Measurements from ENCODE around the gene TACC2.
A peak's percentile ranks its signal among the peaks of the same experiment; 100 is the strongest.
"Not testable (repeated sequence)": the region's sequence is repeated elsewhere in the genome, so short reads cannot be mapped to it uniquely, and the experiment has no call there.

The TACC2 gene

DNA sequence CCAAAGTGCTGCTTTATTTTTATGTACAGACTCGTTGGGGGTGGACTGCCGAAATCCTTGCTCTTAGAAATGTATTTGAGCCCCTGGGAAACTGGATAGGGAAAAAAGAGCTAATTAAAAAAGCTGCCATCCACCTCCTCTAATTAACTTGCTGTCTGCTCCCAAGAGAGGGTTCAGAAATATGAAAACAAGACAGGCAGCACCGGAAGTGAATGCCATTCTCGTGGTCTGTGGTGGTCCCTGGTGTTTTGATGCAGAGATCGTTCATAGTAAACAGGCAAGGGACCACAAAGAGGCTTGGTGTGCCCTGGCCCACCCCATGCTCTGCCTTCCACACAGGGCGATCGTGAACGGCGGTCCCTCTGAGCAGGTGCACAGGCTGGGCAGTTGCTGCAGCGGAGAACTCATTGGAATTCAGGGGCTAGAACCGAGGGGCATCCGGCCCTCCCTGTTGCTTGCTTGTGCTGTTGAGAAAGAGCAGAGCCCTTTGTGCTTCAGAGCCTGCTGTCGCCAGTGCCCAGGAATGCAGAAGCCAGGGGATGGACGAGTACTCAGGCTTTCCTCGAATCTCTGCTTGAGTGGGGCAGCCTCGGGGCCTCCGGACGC lies 203.1 kb downstream of the TACC2 start:
- DNase-seq (ENCODE audit: low spot score): peak; percentile 80

DNA sequence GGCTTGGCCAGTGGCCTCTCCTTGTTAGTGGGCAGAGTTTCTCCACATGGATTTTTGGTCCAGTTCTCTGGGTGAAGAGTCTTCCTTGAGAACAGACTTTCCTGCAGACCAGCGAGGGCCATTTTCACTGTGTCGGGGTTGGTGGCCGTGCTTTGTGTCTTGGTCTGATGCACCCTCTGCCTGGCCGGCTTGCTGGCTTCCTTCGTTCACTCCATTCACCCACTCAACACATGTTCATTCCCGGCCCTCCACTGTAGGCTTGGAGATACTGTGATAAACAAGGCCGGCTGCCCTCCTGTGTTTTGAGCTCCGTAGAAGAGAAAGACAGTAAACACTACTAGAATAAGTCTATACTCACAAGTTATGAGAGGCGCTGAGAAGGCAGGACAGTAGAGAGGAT lies 205.3 kb downstream of the TACC2 start:
- no peak for DNase-seq (ENCODE audit: low spot score)

DNA sequence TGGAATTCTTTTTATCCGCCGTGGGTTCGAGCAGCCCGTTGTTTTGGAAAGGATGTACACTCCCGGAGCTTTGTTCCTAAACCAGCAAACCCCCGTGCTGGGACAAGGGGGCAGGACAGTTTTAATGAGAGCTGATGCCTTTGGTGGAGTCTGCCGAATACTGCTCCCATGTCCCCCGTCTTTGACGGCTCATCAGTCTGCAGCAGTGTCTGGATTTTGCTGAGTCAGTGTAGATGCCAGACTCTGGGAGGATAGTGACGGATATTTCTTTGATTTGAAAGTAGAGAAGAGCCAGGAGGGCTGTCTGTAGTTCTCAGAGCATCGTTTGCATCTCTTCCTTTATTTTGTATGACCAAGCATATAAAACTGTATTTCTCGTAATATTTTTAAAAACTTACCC lies 207.3 kb downstream of the TACC2 start:
- DNase-seq (ENCODE audit: low spot score): no peak

DNA sequence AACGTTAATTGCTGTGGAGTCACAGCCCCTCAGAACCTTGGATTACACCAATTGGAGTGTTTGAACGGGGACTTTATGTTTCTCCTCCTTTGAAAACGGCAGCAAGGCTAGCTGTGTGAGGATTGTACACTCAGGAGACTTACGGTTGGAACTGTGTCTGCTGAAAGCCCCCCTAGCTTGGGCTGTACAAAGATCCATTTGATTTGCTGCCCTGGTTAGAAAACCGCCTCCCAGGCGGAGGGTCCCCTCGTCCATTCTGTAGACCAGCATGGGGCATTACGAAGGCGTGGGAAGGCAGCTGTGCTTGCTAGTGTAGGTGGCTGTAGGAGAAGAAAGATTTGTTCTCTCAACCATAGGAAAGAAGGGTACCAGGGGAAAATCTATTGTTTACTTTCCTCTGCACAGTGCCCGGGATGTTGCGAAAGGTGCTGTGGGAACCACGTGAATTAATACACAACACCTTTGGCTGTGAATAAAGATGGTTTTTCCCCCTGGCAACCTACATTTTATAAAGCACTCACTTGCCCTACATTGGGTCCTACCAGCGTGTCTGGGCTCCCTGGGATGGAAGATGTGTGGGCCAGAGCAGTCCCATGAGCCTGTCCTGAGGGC lies 208.8 kb downstream of the TACC2 start:
- no peak for DNase-seq (ENCODE audit: low spot score)

DNA sequence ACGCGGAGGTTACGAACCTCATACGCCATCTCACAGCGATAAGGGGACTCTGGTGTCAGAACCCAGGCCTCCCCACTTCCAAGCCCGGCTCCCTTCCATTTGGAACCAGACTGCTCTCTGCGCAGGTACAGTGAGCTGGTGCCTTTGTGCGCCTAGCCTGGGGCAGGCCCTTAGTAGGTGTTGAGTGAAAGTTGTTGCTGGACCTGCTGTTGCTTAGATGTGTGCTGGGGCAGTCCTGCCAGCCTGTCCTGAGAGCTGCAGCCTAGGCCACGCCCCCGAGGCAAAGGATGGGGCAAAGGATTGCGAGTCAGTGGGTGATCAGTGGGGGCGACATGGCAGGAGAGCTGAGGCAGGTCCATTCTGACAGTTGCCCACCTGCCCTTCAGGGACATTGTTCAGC lies 209.7 kb downstream of the TACC2 start:
- DNase-seq (ENCODE audit: low spot score): no peak

DNA sequence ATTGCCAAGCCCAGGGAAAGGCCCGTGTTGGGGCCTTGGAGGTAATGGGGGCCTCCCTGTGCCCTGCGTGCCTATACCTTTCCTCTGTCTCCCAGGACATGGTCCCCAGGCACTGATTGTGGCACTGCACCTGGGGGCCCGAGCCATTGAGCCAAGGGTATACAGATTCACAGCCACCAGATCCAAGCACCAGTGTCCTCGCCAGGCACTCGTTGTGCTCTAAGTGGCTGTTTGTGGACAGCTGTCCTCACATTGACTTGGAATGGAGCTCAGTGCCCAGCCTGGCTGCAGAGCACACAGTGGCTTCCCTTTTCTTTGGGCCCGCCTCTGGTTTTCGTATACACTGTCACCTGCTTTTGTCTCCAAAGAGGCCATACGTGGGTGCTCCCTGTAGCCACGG lies 210.1 kb downstream of the TACC2 start:
- no peak for DNase-seq (ENCODE audit: low spot score)

DNA sequence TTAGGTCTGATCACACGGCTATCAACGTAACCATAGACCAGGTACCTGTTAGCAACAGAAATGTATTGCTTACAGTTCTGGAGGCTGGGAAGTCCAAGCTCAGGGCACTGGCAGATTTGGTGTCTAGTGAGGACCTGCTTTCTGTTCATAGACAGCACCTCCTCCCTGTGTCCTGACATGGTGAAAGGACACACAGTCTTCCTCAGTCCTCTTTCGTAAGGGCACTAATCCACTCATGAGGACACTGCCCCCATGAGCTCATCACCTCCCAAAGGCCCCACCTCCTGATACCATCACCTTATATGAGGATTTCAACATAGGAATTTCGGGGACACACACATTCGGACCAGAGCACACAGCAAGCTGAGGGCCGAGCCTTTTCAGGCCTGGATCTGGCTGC lies 210.7 kb downstream of the TACC2 start:
- DNase-seq (ENCODE audit: low spot score): no peak

DNA sequence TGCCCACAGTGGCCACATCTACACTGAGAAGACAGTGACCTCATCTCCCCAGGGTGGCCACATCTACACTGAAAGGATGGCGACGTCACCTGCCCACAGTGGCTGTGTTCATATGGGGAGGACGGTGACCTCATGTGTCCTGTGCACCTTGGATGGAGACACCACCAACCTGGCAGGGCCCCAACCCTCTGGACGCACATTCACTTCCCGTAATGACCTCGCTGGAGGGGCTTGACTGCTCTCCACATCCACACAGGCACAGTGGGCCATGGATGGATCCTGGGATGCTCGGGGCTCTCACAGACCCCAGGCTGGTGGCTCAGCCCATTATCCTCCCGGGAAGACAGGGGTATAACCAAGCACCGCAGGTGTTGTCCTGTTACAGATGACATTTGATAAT lies 212.4 kb downstream of the TACC2 start:
- no peak for DNase-seq (ENCODE audit: low spot score)

DNA sequence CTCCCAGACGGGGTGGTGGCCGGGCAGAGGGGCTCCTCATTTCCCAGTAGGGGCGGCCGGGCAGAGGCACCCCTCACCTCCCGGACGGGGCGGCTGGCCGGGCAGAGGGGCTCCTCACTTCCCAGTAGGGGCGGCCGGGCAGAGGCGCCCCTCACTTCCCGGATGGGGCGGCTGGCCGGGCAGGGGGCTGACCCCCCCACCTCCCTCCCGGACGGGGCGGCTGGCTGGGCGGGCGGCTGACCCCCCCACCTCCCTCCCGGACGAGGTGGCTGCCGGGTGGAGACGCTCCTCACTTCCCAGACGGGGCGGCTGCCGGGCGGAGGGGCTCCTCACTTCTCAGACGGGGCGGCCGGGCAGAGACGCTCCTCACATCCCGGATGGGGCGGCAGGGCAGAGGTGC lies 214.2 kb downstream of the TACC2 start:
- DNase-seq (ENCODE audit: low spot score): not testable (repeated sequence)

DNA sequence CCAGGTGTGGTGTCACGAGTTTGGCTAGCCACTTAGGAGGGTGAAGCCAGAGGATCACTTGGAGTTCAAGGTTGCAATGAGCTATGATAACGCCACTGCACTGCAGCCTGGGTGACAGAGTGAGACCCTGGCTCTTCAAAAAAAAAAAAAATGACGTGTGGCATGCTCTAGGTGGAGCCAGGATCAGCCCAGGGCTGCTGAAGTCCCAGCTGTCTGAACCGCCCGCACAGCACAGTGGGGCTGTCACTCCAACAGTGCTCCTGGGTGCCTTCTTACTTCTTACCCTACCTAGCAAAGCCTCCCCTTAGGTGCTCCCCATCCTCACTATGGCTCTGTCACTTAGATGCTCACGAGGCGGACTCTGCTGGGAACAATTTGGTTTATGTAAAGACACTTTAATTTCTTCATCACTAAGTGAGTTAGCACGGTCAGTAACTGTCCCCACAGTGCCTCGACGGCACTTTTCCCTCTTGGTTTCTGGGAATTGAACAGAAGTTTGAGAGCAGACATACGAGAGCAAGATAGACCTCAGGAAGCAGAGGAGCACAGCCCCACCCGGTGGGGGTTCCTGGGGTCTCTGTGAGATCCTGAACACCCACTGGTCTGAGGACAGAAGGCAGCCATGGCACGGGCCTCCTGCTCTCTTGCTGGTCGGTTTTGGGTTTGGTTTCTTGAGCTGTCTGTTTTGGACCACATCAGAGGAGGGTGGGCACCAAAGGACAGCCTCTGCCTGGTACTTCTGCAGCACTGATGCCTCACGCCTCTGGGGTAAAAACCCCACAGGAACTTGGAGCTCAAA lies 215.9 kb downstream of the TACC2 start:
- DNase-seq (ENCODE audit: low spot score): no peak

DNA sequence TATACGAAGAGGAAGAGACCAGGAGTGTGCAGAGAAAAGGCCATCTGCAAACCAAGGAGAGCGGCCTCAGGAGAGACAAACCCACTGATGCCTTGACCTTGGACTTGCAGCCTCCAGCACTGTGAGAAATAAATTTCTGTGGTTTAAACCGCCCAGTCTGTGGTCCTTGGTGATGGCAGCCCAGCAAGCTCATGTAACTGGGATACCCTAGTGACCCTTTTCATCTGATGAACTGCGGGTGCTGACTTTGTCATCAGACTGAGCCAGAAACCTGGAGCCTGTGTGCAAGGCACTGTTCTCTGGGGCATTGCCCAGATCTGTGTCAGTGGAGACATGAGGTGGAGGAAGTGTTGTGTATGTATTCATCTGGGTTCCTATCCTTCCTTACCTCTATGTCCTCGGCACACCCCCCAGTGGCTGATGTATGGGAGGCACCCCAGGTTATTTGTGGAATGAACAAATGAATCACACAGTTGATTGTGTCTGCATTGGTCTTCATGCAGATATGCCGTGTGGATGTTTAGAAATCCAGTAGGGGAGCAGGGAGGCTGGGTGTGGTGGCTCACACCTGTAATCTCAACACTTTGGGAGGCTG lies 217.6 kb downstream of the TACC2 start:
- DNase-seq (ENCODE audit: low spot score): no peak

DNA sequence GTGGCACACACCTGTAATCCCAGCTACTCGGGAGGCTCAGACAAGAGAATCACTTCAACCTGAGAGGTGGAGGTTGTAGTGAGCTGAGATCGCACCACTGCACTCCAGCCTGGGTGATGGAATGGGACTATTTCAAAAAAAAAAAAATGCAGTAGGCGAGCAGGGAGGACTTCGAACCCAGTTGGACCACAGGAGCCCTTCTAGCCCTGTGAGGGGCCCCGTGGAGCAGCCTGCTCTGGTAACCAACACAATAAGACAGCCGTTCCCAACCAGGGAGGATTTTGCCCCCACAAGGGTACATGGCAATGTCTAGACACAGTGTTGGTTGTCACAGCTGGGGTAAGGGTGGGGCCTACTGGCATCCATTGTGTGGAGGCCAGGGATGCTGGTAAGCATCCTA lies 218.2 kb downstream of the TACC2 start:
- DNase-seq (ENCODE audit: low spot score): no peak

DNA sequence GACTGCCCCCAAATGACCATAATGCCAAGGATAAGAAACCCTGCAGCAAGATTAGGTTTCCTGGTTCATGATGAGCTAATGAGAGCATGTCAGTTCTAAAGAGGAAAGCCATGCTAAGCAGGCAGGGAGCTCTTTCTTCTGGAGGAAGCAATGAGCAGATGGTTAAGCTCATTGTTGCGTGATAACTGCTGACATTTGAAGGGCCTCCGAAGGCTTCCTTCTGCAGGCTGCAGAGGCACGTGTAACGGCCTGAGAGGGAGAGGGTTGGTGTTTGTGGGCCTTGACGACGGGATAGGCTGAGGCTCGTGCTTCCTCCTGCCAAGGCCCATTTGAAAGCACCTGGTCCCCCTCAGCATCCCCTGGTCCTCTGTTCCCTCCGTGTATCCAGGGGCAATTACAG lies 218.6 kb downstream of the TACC2 start:
- DNase-seq (ENCODE audit: low spot score): no peak

DNA sequence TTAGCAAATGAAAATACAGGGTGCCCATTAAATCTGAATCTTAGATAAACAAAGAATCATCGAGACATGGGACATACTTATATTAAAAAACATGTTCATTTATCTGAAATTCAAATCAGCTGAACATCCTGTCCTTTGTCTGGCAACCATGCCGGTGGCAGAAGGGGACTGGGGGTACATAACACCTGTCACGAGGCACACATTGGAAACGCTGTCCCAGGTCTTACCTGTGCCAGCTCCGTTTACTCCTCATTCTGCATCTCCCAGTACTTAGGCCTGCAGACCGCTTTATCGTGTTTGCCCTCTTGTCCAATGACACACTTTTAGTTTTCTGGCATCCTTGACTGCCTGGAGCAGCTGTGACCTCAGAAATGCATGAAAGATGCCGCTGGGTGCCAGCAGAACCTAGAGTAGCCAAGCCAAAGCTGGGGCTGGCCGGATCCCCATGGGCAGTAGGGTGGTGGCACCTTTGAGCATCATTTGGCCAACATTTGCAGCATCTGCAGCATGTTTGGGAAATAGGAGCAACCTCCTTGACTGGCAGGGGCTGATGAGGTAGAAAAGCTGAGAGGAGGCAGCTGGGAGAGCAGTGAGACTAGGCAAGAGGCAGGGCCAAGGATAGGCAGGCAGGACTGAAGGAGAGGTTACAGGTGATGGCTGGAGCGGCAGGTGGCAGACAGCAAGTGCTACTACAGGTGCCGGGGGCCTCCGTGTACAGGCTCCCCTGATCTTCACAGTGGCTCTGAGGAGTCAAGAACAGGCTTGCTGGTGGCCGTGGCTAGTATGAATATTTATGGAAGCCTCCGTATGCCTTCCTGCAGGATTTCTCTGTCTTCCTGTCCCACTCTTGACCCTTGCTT lies 219.8 kb downstream of the TACC2 start:
- DNase-seq (ENCODE audit: low spot score): no peak

DNA sequence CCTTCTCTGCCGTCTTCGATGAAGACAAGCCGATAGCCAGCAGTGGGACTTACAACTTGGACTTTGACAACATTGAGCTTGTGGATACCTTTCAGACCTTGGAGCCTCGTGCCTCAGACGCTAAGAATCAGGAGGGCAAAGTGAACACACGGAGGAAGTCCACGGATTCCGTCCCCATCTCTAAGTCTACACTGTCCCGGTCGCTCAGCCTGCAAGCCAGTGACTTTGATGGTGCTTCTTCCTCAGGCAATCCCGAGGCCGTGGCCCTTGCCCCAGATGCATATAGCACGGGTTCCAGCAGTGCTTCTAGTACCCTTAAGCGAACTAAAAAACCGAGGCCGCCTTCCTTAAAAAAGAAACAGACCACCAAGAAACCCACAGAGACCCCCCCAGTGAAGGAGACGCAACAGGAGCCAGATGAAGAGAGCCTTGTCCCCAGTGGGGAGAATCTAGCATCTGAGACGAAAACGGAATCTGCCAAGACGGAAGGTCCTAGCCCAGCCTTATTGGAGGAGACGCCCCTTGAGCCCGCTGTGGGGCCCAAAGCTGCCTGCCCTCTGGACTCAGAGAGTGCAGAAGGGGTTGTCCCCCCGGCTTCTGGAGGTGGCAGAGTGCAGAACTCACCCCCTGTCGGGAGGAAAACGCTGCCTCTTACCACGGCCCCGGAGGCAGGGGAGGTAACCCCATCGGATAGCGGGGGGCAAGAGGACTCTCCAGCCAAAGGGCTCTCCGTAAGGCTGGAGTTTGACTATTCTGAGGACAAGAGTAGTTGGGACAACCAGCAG lies 221.7 kb downstream of the TACC2 start:
- no peak for DNase-seq (ENCODE audit: low spot score)

DNA sequence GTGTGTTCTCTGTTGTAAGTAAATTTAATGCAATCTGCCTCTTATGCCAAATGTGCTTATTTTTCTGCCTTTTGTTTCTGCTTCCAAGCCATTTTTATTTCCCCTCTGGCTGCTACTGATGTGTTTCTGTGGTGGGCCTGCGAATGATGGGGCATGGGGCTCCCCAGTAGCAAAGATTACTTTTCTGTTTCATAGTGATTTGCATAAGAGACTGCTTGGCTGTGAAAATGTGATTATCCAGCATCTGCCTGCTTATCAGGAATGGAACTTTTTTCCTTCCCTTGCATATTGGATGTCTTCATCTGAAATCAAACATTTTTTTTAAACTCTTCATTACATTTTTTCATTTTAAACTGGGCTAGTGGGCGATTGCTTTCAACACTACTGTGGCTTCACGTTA lies 224.4 kb downstream of the TACC2 start:
- DNase-seq (ENCODE audit: low spot score): no peak

DNA sequence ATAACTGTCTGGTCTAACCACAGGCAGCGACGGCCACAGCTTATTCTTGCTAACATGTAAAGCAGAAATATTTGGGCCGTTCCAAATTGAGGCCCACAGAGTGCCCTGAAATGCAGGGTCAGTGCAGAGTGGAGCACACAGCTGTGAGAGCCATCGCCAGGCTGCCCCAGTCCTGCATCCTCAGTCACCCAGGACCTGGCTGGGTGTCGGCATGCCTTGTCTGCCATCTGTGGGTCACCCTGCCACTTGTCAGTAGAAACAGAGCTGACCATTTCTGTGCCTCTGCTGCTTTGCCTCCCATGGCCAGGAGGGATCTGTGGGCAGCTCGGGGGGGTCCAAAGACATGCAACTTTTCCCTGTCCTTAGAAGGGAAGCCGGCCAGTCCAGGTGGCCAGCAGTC lies 224.8 kb downstream of the TACC2 start:
- DNase-seq (ENCODE audit: low spot score): peak; percentile 80

DNA sequence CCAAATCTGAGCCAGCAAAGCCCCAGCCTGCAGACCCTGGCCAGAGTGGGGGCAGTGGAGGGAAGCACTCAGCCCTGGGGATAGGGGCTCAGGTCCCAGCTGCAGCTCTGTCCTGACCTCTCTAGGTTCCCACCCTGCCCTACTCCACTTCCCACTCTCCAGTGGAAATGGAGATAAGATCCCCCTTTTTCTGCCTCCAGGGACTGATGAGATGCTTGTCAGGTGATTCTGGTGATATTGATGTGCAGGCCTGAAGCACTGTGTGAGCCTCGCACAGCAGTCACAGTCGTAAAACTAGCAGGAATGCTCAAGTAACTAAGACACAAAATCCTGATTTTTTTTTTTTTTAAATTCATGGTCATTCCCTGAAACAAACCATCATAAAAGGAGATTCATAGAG lies 227.1 kb downstream of the TACC2 start:
- DNase-seq (ENCODE audit: low spot score): no peak

DNA sequence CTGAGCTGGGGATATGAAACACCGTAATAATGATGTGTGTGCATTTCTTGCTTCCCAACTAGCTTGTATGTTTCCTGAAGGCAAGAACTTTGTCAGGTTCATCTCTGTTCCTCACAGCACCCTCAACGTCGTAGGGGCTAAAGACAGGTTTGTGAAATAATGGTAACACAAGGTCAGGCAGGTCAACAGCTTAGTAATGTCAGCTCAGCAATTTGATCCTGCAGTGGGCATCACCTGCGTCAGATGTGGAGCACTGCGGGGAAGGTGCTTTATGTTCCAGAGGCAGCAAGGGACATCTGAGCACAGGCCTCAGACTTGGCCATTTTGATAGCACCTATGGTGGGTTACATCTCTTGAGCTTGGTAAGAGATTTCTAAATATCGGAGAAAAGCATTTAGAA lies 230.4 kb downstream of the TACC2 start:
- DNase-seq (ENCODE audit: low spot score): no peak

DNA sequence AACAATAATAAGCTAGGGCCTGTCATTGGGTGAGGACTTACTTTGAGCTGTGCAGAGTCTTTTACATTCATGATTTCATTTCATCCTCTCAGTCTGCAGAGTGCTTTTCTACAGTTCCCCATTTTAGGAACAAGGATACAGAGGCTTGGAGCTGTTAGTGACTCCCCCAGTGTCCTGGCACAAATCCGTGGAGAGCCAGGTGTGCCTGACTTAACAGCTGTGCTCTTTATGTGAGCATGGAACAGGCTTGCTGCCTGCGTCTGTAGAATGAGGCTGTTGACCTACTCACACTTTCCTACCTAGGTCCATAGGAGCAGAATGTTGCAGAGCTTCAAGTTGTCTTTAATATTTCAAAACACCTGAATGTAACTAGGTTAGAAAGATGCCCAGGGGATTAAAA lies 231.8 kb downstream of the TACC2 start:
- no peak for DNase-seq (ENCODE audit: low spot score)

DNA sequence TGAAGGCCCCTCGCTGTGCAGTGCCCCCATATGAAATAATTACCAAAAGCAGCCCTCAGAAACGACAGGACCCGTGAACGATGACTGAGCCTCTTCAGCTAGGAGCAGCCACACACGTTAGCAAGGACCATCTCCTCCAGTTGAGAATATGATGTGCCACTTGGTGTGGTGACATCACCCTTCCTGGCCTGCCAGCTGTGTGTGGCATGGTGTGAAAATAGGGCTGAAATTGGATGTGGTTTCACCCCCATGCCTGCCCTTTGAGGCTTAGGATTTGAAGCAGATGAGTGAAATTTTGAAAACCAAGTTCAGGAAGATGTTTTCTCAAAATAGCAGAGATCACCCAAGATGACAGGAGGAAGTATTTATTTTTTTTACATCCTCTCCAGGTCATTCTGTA lies 233.0 kb downstream of the TACC2 start:
- DNase-seq (ENCODE audit: low spot score): no peak

Data from Ammon's horn (tissue), 1 donor.